Esophagus muscularis mucosa (tissue), 3 donors: ENCODE data around the gene AGFG2.
"Not testable (repeated sequence)": the region's sequence is repeated elsewhere in the genome, so short reads cannot be mapped to it uniquely, and the experiment has no call there.

ENCODE experiments used
- EP300 ChIP-seq: sonication (generic); formaldehyde crosslinking; IDR thresholded peaks from one replicate; pipeline ENCODE4 v1.6.1; 2017; ENCODE audit warnings: antibody characterized with exemption
- TF ChIP-seq, protein P1 (sequence below), 3 experiments: fragments of 200-600 bp in 2 of 3; fragments of 450-650 bp in 1 of 3; sonication (generic) in 2 of 3; IDR thresholded peaks; one replicate each; pipeline ENCODE4 v1.5.1; 2017 to 2019; ENCODE audit warnings: antibody characterized with exemption in 3 of 3, mild to moderate bottlenecking in 2 of 3, moderate library complexity in 1 of 3

DNA sequence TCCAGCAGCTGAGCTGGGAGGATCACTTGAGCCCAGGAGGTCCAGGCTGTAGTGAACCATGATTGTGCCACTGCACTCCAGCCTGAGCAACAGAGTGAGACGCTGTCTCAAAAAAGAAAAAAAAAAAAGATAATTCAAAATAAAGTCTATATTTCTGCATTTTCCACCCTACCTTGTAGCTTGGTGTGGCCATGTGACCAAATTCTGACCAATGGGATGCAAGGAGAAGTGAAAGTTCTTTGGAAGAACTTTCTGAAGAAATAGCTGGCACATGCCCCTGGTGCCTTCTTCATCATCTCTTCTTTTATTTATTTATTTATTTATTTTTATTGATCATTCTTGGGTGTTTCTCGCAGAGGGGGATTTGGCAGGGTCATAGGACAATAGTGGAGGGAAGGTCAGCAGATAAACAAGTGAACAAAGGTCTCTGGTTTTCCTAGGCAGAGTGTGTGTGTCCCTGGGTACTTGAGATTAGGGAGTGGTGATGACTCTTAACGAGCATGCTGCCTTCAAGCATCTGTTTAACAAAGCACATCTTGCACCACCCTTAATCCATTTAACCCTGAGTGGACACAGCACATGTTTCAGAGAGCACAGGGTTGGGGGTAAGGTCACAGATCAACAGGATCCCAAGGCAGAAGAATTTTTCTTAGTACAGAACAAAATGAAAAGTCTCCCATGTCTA lies 17.0 kb upstream of the AGFG2 start:
- not testable (repeated sequence) for TF ChIP-seq EP300
- TF ChIP-seq, protein P1, sequence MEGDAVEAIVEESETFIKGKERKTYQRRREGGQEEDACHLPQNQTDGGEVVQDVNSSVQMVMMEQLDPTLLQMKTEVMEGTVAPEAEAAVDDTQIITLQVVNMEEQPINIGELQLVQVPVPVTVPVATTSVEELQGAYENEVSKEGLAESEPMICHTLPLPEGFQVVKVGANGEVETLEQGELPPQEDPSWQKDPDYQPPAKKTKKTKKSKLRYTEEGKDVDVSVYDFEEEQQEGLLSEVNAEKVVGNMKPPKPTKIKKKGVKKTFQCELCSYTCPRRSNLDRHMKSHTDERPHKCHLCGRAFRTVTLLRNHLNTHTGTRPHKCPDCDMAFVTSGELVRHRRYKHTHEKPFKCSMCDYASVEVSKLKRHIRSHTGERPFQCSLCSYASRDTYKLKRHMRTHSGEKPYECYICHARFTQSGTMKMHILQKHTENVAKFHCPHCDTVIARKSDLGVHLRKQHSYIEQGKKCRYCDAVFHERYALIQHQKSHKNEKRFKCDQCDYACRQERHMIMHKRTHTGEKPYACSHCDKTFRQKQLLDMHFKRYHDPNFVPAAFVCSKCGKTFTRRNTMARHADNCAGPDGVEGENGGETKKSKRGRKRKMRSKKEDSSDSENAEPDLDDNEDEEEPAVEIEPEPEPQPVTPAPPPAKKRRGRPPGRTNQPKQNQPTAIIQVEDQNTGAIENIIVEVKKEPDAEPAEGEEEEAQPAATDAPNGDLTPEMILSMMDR (IDR thresholded peaks at IDR 0.05): not testable (repeated sequence)
